GM19324 (cell line): ENCODE results near the gene NTRK3.
"Not testable (repeated sequence)": the region's sequence is repeated elsewhere in the genome, so short reads cannot be mapped to it uniquely, and the experiment has no call there.

Source experiments
- ATAC-seq: cut with Tn5 transposase; IDR thresholded peaks from one replicate; pipeline ENCODE4 v1.9.1; 2021; ENCODE audit warnings: mild to moderate bottlenecking, moderate library complexity; ENCODE audit not compliant: unreplicated experiment, low FRiP score

NTRK3 gene

GRCh38 chr15:87858651-87859050, 397.9 kb downstream of the NTRK3 start:
- ATAC-seq, result no peak

GRCh38 chr15:87851497-87851896, 405.0 kb downstream of the NTRK3 start:
- no peak for ATAC-seq

- ATAC-seq, result no peak
These were observed 405.6 kb downstream of the NTRK3 start for GRCh38 chr15:87850916-87851315.

GRCh38 chr15:87849181-87849580, 407.4 kb downstream of the NTRK3 start:
- ATAC-seq, result no peak

- no peak for ATAC-seq
These were observed 408.5 kb downstream of the NTRK3 start for GRCh38 chr15:87848012-87848411.

- ATAC-seq, result no peak
These were observed 409.8 kb downstream of the NTRK3 start for GRCh38 chr15:87846746-87847145.

GRCh38 chr15:87843312-87843711, 413.2 kb downstream of the NTRK3 start:
- no peak for ATAC-seq

GRCh38 chr15:87841426-87841998, 415.0 kb downstream of the NTRK3 start:
- ATAC-seq, result no peak

- not testable (repeated sequence) for ATAC-seq
These were observed 420.7 kb downstream of the NTRK3 start for GRCh38 chr15:87835830-87836229.

- ATAC-seq, result not testable (repeated sequence)
These were observed 423.2 kb downstream of the NTRK3 start for GRCh38 chr15:87833333-87833732.

- no peak for ATAC-seq
These were observed 427.0 kb downstream of the NTRK3 start for GRCh38 chr15:87829332-87830050.

- no peak for ATAC-seq
These were observed 427.9 kb downstream of the NTRK3 start for GRCh38 chr15:87828608-87829007.

GRCh38 chr15:87827131-87827530, 429.4 kb downstream of the NTRK3 start:
- no peak for ATAC-seq

- ATAC-seq, result no peak
These were observed 430.3 kb downstream of the NTRK3 start for GRCh38 chr15:87826119-87826747.

GRCh38 chr15:87818756-87819155, 437.8 kb downstream of the NTRK3 start:
- no peak for ATAC-seq

- ATAC-seq, result no peak
These were observed 439.0 kb downstream of the NTRK3 start for GRCh38 chr15:87817553-87817952.

GRCh38 chr15:87816811-87817210, 439.7 kb downstream of the NTRK3 start:
- no peak for ATAC-seq

- no peak for ATAC-seq
These were observed 440.5 kb downstream of the NTRK3 start for GRCh38 chr15:87816016-87816415.
